GM12878 (cell line): ENCODE results near the gene TSPAN11. TPM values are rescaled to one million over a fixed set of nuclear protein-coding genes. Genes with fewer than 3 reads are reported as not detected.

Source experiments
- ATAC-seq: fragments of 200-7000 bp; cut with Tn5 transposase; 3 replicates; pipeline ENCODE4 v1.9.1; 2020; ENCODE audit warnings: mild to moderate bottlenecking, moderate library complexity
- BruUV-seq: library from RNA; stranded (reverse); fragments of 400-500 nt; replicated peaks from 2 replicates; lab custom pipeline; 2021; lab: Mats Ljungman, UMichigan
- CTCF ChIA-PET: fragments of 300-600 bp; sonication (Branson Sonifier 250); formaldehyde crosslinking; extraction: SDS; loops from one replicate; lab custom pipeline; 2021; ENCODE audit warnings: inconsistent platforms; lab: Yijun Ruan, JAX
- POLR2A ChIA-PET: fragments of 350-600 bp; formaldehyde crosslinking; extraction: SDS; loops from one replicate; lab custom pipeline; 2021; ENCODE audit warnings: inconsistent platforms; lab: Charles Lee
- RAD21 ChIA-PET: fragments of 300-600 bp; sonication (Branson Sonifier 250); formaldehyde crosslinking; loops from one replicate; lab custom pipeline; 2023; ENCODE audit warnings: antibody characterized with exemption; ENCODE audit not compliant: unreplicated experiment; lab: Charles Lee
- SMC1A ChIA-PET: fragments of 300-600 bp; sonication (Branson Sonifier 250); formaldehyde crosslinking; loops from one replicate; lab custom pipeline; 2023; ENCODE audit not compliant: unreplicated experiment, uncharacterized antibody; lab: Charles Lee
- DNase-seq: peaks from one replicate; pipeline ENCODE4 v3.0.0-alpha.2; 2011; ENCODE audit warnings: low read depth, low spot score
- FAIRE-seq: peaks from 3 replicates; lab custom pipeline; 2011; peaks lifted over from hg19 to GRCh38; lab: Jason Lieb, UNC
- H2AFZ ChIP-seq: 2 replicates; pipeline ENCODE4 v1.6.0; 2011; ENCODE audit warnings: low read depth, low read length, control low read depth; ENCODE audit not compliant: control insufficient read depth
- H3K27ac ChIP-seq: 2 replicates; pipeline ENCODE4 v1.5.1; 2011; ENCODE audit warnings: control low read depth; ENCODE audit not compliant: control insufficient read depth, insufficient read depth
- H3K27me3 ChIP-seq, 2 experiments: replicated peaks in 1 of 2; 2 replicates each; pipeline versions ENCODE4 v1.6.0 to v1.6.1; 2011; ENCODE audit warnings: low read length in 1 of 2; ENCODE audit not compliant: control insufficient read depth in 2 of 2, insufficient read depth in 2 of 2
- H3K36me3 ChIP-seq, 2 experiments: 2 replicates each; pipeline ENCODE4 v1.5.1; 2011; ENCODE audit warnings: low read length in 1 of 2; ENCODE audit not compliant: control insufficient read depth in 2 of 2, insufficient read depth in 2 of 2
- H3K4me1 ChIP-seq: 2 replicates; pipeline ENCODE4 v1.6.1; 2011; ENCODE audit warnings: mild to moderate bottlenecking, low read length, moderate library complexity, mixed read lengths; ENCODE audit not compliant: control insufficient read depth, insufficient read depth
- H3K4me2 ChIP-seq: 2 replicates; pipeline ENCODE4 v1.6.0; 2011; ENCODE audit warnings: control low read depth; ENCODE audit not compliant: control insufficient read depth, insufficient read depth
- H3K4me3 ChIP-seq: fragments of 200-600 bp; sonication (generic); 2 replicates; pipeline ENCODE4 v1.5.1; 2016
- H3K79me2 ChIP-seq: 2 replicates; pipeline ENCODE4 v1.6.0; 2011; ENCODE audit warnings: low read length; ENCODE audit not compliant: control insufficient read depth, insufficient read depth
- H3K9ac ChIP-seq: 2 replicates; pipeline ENCODE4 v1.8.0; 2011; ENCODE audit warnings: low read length, control low read depth, mixed read lengths; ENCODE audit not compliant: control insufficient read depth, insufficient read depth
- H3K9me3 ChIP-seq: replicated peaks from 3 replicates; pipeline ENCODE4 v1.5.1; 2011; ENCODE audit warnings: mild to moderate bottlenecking, low read length; ENCODE audit not compliant: control insufficient read depth, insufficient read depth
- H4K20me1 ChIP-seq: 2 replicates; pipeline ENCODE4 v1.6.0; 2011; ENCODE audit not compliant: control insufficient read depth, insufficient read depth
- BCLAF1 ChIP-seq: fragments of 450-650 bp; IDR thresholded peaks from 2 replicates; pipeline ENCODE4 v1.6.1; 2017; ENCODE audit warnings: antibody characterized with exemption, mild to moderate bottlenecking, moderate library complexity
- BHLHE40 ChIP-seq, 2 experiments: fragments of 450-650 bp in 1 of 2; IDR thresholded peaks; 2 replicates each; pipeline ENCODE4 v1.6.1; 2011 to 2017; ENCODE audit warnings: low read depth in 2 of 2, borderline replicate concordance in 1 of 2, improper control_type of control experiment in 1 of 2, low read length in 1 of 2, mild to moderate bottlenecking in 1 of 2
- CUX1 ChIP-seq: IDR thresholded peaks from 2 replicates; pipeline ENCODE4 v1.6.1; 2012; ENCODE audit warnings: improper control_type of control experiment, low read depth, low read length; ENCODE audit not compliant: insufficient replicate concordance
- FOXK2 ChIP-seq: fragments of 450-650 bp; IDR thresholded peaks from 2 replicates; pipeline ENCODE4 v1.6.1; 2017; ENCODE audit warnings: mild to moderate bottlenecking, moderate library complexity
- MYB ChIP-seq: fragments of 150-350 bp; IDR thresholded peaks from 2 replicates; pipeline ENCODE4 v1.6.1; 2014; ENCODE audit warnings: mild to moderate bottlenecking, low read depth, low read length, borderline replicate concordance
- PAX5 ChIP-seq: IDR thresholded peaks from 2 replicates; pipeline ENCODE4 v1.6.1; 2011; ENCODE audit warnings: low read depth, low read length, borderline replicate concordance
- POLR2AphosphoS5 ChIP-seq: IDR thresholded peaks from 2 replicates; pipeline ENCODE4 v1.6.1; 2011; ENCODE audit warnings: mild to moderate bottlenecking, low read length, inconsistent platforms
- SMC3 ChIP-seq: IDR thresholded peaks from 2 replicates; pipeline ENCODE4 v1.6.1; 2011; ENCODE audit warnings: low read length, improper control_type of control experiment, borderline replicate concordance
- SRF ChIP-seq, 2 experiments: IDR thresholded peaks; 2 replicates each; pipeline ENCODE4 v1.6.1; 2011; ENCODE audit warnings: low read depth in 2 of 2, low read length in 2 of 2, mild to moderate bottlenecking in 1 of 2, moderate library complexity in 1 of 2
- TCF12 ChIP-seq: IDR thresholded peaks from 2 replicates; pipeline ENCODE4 v1.6.1; 2011; ENCODE audit warnings: low read depth, mild to moderate bottlenecking, low read length
- ZNF687 ChIP-seq: fragments of 450-650 bp; IDR thresholded peaks from 2 replicates; pipeline ENCODE4 v1.6.1; 2017; ENCODE audit warnings: mild to moderate bottlenecking, moderate library complexity
- WGBS: methylation state at CpG from one replicate; pipeline ENCODE4 v1.1.6; 2016; ENCODE audit warnings: low lambda C conversion rate; ENCODE audit not compliant: insufficient replicate concordance, insufficient coverage; ENCODE audit errors: missing lambda C conversion rate; 5-methylcytosine and 5-hydroxymethylcytosine counted together
- in situ Hi-C: fragments of 300-500 bp; cut with MboI; formaldehyde crosslinking; loops from 9 replicates; pipeline ENCODE4 v1.14.3; 2018; ENCODE audit warnings: mixed read lengths
- intact Hi-C: fragments of 100-400 bp; cut with micrococcal nuclease; formaldehyde crosslinking; loops from one replicate; pipeline ENCODE4 v1.14.2; 2022; ENCODE audit not compliant: unreplicated experiment
- polyA plus RNA-seq, 11 experiments: library from polyadenylated mRNA; depleted of rRNA in 4 of 11; unstranded in 6 of 11; stranded (reverse) in 5 of 11; fragments of >200 nt; fragmentation: Nextera tagmentation in 4 of 11; fragmentation: Illumina TruSeq in 1 of 11; extraction: Ambion mirVana in 4 of 11; extraction: Trizol in 1 of 11; gene quantifications; 1 replicate in 1 of 11; 2 replicates in 10 of 11; pipeline versions ENCODE4 v1.2.1 to v1.2.3, GENCODE V29; 2011 to 2016; ENCODE audit warnings: inconsistent platforms in 2 of 11, missing spikeins in 2 of 11, low read depth in 1 of 11
- total RNA-seq, 4 experiments: library from RNA; depleted of rRNA in 3 of 4; stranded (reverse); fragments of >200 nt in 3 of 4; fragmentation: Illumina TruSeq in 1 of 4; extraction: Trizol in 1 of 4; gene quantifications; 2 replicates each; pipeline versions ENCODE4 v1.2.1 to v1.2.3, GENCODE V29; 2013 to 2021

Gene TSPAN11
- total and polyA plus RNA-seq, 10 of the 15 experiments (the other 5 are each of a cell fraction or from before 2014, with no cell fraction given), result under 0.01 to 0.27 (median 0.04) TPM; not detected in 6

- TF ChIP-seq ZNF687 (no peak), PAX5 (no peak)
Measured at GRCh38 chr12:30910038-30910350, 16.6 kb upstream of the TSPAN11 start (continued).

- H3K4me3 ChIP-seq, result no peak overlapping the region
- no peak for FAIRE-seq
- H3K36me3 ChIP-seq, result no peaks in the 10 kb centered on the region
- H3K4me1 ChIP-seq, result no peaks in the 10 kb centered on the region; the same call in 1 of the 2 replicates
- no peak overlapping the region for H3K27ac ChIP-seq
- ChIA-PET POLR2A (no interaction called here), CTCF (no interaction called here), SMC1A (no interaction called here), RAD21 (no interaction called here)
- no peak overlapping the region for H2AFZ ChIP-seq
- H3K9me3 ChIP-seq, result no peaks in the 10 kb centered on the region
- H3K4me2 ChIP-seq, result no peak overlapping the region
- H4K20me1 ChIP-seq, result no peaks in the 10 kb centered on the region
- in situ Hi-C loops (no loop called here), intact Hi-C loops (no loop called here)
- no peaks in the 10 kb centered on the region for H3K27me3 ChIP-seq
- WGBS, result 21% methylated on average over 6 of the region's 6 CpGs
- no peak for ATAC-seq
- no peak overlapping the region for H3K9ac ChIP-seq
- DNase-seq, result no peak
- no peaks in the 10 kb centered on the region for H3K79me2 ChIP-seq
- BruUV-seq, result no TSS peak
- no peak for TF ChIP-seq PAX5
- TF ChIP-seq SRF (IDR thresholded peaks at IDR 0.05; ENCODE audit: low read depth in 2 of 2, low read length in 2 of 2), result no peak
- TF ChIP-seq MYB, result no peak
- no peak for TF ChIP-seq TCF12
- no peak for TF ChIP-seq BHLHE40 (IDR thresholded peaks at IDR 0.05; ENCODE audit: borderline replicate concordance in 1 of 2, low read depth in 2 of 2, low read length in 1 of 2)
- no peak for TF ChIP-seq CUX1
- no peak for TF ChIP-seq FOXK2
- no peak for TF ChIP-seq SMC3
- no peak for TF ChIP-seq POLR2AphosphoS5
- no peak for TF ChIP-seq BCLAF1
Measured at GRCh38 chr12:30911207-30911606, 15.3 kb upstream of the TSPAN11 start.
